Endothelial cell (in vitro differentiated cells): ENCODE results near the gene RAC2. TPM values are rescaled to one million over a fixed set of nuclear protein-coding genes. Genes with fewer than 3 reads are reported as not detected.
"Not testable (repeated sequence)": the region's sequence is repeated elsewhere in the genome, so short reads cannot be mapped to it uniquely, and the experiment has no call there.

Source experiments
- DNase-seq: peaks from one replicate; pipeline ENCODE4 v3.0.0; 2021; ENCODE audit warnings: low spot score
- H3K27ac Mint-ChIP-seq: one replicate; pipeline ENCODE4 v1.8.0; 2021; ENCODE audit warnings: mixed read lengths, inconsistent platforms; ENCODE audit not compliant: unreplicated experiment
- H3K27me3 Mint-ChIP-seq: one replicate; pipeline ENCODE4 v1.8.0; 2021; ENCODE audit warnings: mild to moderate bottlenecking, moderate library complexity, mixed read lengths, inconsistent platforms; ENCODE audit not compliant: unreplicated experiment
- H3K36me3 Mint-ChIP-seq: one replicate; pipeline ENCODE4 v1.8.0; 2021; ENCODE audit warnings: mild to moderate bottlenecking, low read depth, mixed read lengths, inconsistent platforms; ENCODE audit not compliant: unreplicated experiment
- H3K4me1 Mint-ChIP-seq: one replicate; pipeline ENCODE4 v1.8.0; 2021; ENCODE audit warnings: mild to moderate bottlenecking, mixed read lengths, inconsistent platforms; ENCODE audit not compliant: unreplicated experiment
- H3K4me3 Mint-ChIP-seq: one replicate; pipeline ENCODE4 v1.8.0; 2021; ENCODE audit warnings: mild to moderate bottlenecking, mixed read lengths, inconsistent platforms; ENCODE audit not compliant: unreplicated experiment
- H3K9me3 Mint-ChIP-seq: one replicate; pipeline ENCODE4 v1.8.0; 2021; ENCODE audit warnings: mixed read lengths, inconsistent platforms; ENCODE audit not compliant: unreplicated experiment
- total RNA-seq: library from RNA; stranded (reverse); fragmentation: NEBNext Ultra II Directional; extraction: Animal tissue kit (Norgen Biotek cat#: 25700); gene quantifications from one replicate; pipeline ENCODE4 v1.2.1, GENCODE V29; 2021; ENCODE audit not compliant: unreplicated experiment
- TF ChIP-seq, protein P1 (sequence below): fragments of 200-600 bp; sonication (generic); IDR thresholded peaks from one replicate; pipeline ENCODE4 v1.5.0; 2021; ENCODE audit warnings: antibody characterized with exemption; ENCODE audit not compliant: unreplicated experiment

RAC2 gene
- total RNA-seq, 1 donor from 2014 or later = 16.6 TPM

DNA sequence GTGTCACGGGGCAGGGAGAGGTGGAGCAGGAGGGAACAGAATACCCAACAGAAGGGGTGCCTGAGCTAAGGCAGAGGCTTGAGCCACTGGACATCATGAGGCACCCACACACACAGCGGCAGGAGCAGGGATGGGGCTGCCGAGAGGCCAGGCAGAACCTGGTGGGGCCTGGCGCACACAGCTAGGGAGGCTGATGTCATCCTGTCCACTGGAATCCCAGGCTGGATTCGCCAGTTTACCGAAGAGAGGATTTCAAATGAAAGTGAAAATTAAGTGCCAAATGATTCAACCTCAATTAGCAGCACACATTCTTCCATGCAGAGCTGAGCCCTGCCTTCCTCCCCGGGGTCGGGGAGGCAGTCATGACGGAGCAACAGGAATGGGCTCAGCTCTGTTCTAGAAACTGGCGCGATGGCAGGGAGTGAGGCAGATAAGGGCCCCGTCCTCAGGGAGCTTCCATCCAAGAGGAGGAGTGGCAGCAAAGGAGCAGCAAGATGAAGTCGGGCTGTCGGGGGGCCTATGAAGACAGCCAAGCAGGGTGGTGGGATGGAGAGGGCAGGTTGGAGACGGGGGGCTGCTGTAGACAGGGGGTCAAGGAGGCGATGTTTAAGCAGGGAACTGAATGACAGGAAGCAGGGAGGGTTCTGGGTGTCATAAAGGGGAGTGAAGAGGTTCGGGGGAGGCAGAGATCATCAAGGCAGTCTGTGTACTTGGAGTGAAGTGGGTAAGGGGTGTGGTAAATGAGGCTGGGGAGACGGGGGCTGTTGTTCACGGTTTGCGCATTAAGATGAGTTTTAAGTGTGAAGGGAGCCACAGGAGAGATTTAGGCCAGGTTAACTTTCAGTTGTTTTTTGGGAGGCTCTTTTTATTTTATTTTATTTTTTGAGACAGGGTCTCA lies 6.4 kb downstream of the RAC2 start:
- H3K4me1 Mint-ChIP-seq = peaks cover 25% of the 10 kb centered on the region
- H3K27me3 Mint-ChIP-seq = peaks cover 13% of the 10 kb centered on the region
- H3K4me3 Mint-ChIP-seq = no peak overlapping the region
- DNase-seq = no peak
- H3K36me3 Mint-ChIP-seq = no peaks in the 10 kb centered on the region
- H3K9me3 Mint-ChIP-seq = no peaks in the 10 kb centered on the region
- TF ChIP-seq, protein P1, sequence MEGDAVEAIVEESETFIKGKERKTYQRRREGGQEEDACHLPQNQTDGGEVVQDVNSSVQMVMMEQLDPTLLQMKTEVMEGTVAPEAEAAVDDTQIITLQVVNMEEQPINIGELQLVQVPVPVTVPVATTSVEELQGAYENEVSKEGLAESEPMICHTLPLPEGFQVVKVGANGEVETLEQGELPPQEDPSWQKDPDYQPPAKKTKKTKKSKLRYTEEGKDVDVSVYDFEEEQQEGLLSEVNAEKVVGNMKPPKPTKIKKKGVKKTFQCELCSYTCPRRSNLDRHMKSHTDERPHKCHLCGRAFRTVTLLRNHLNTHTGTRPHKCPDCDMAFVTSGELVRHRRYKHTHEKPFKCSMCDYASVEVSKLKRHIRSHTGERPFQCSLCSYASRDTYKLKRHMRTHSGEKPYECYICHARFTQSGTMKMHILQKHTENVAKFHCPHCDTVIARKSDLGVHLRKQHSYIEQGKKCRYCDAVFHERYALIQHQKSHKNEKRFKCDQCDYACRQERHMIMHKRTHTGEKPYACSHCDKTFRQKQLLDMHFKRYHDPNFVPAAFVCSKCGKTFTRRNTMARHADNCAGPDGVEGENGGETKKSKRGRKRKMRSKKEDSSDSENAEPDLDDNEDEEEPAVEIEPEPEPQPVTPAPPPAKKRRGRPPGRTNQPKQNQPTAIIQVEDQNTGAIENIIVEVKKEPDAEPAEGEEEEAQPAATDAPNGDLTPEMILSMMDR = no peak
- H3K27ac Mint-ChIP-seq = no peak overlapping the region

DNA sequence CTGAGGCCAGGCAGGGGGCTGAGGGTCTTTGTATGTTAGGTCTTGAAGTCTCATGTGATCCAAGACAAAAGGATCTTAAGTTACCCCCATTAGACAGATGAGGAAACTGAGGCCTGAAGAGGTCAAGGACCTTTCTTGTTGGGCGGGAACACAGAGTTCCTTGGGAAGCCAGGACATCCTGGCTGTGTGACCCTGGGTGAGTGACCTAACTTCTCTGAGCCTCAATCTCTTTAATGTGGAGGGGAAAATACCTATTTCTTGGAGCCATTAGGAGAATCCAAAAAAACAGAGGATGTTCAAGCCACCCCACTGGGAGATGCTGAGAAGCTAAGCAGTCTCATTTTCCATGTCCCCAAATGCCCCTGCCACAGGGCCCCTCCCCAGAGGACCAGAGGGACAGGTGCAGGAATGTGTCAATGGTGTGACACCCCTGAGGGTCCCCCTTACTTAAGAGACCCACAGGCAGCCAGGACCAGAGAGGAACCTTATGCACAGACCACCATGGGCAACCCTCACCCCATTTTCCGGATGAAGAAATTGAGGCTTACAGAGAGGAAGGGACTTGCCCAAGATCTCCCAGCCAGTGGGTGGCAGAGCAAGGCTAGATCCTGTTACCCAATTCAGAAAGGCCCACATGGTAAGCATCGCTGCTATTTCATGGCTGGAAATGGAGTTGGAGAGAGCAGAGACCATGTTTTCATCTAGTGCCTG lies 8.0 kb downstream of the RAC2 start:
- Mint-ChIP-seq H3K9me3 (no peaks in the 10 kb centered on the region), H3K27me3 (peaks cover 11% of the 10 kb centered on the region), H3K36me3 (no peaks in the 10 kb centered on the region), H3K4me3 (no peak overlapping the region), H3K4me1 (peaks cover 20% of the 10 kb centered on the region), H3K27ac (peak overlapping the region; percentile 36)
- TF ChIP-seq, protein P1 = no peak
- no peak for DNase-seq

DNA sequence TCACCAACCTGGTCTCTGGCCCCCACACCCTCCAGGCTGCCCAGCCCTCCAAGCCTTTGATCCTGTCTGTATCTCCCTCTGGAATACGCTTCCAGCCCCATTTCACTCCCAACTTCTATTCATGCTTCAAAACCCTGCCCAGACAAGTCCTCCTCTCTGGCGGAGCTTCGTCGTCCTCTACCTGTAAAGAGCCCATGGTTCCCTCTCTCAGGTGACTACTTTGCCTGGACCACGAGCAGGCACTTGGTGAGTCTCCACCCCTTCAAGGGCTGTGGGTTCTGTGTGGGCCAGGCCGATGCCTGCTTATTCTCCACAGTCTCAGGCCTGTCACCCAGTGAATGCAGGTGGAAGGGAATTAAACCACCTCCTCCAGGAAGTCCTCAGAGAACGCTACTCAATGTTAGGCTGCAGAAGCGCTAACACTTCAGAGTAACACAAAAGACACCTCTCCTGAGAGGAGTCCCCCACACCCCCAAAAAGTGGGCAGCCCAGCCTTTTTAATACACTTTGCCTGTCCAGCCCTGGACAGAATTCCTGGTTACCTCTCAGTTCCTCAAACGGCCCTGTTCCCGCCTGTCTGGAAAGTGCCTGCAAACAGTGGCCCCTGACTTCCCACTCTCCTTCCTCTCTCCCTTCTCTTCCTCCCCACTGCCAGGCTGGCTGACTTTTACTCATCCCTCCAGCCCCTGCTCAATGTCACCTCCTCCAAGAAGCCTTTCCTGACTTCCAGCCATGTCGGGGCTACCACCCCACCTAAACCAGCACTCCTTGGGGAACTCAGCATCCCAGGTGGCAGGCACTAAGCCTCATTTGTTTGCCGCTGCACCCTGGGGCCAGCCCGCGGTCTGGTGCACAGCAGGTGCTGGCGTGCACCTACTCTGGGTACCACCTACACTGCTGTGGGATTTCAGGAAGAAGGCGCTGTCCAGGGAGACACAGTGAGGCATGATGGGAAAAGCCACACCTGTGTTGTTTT lies 9.0 kb downstream of the RAC2 start:
- Mint-ChIP-seq H3K36me3 (no peaks in the 10 kb centered on the region), H3K27me3 (peaks cover 11% of the 10 kb centered on the region), H3K9me3 (no peaks in the 10 kb centered on the region), H3K27ac (no peak overlapping the region), H3K4me1 (peaks cover 20% of the 10 kb centered on the region), H3K4me3 (no peak overlapping the region)
- no peak for DNase-seq
- TF ChIP-seq, protein P1 = no peak

DNA sequence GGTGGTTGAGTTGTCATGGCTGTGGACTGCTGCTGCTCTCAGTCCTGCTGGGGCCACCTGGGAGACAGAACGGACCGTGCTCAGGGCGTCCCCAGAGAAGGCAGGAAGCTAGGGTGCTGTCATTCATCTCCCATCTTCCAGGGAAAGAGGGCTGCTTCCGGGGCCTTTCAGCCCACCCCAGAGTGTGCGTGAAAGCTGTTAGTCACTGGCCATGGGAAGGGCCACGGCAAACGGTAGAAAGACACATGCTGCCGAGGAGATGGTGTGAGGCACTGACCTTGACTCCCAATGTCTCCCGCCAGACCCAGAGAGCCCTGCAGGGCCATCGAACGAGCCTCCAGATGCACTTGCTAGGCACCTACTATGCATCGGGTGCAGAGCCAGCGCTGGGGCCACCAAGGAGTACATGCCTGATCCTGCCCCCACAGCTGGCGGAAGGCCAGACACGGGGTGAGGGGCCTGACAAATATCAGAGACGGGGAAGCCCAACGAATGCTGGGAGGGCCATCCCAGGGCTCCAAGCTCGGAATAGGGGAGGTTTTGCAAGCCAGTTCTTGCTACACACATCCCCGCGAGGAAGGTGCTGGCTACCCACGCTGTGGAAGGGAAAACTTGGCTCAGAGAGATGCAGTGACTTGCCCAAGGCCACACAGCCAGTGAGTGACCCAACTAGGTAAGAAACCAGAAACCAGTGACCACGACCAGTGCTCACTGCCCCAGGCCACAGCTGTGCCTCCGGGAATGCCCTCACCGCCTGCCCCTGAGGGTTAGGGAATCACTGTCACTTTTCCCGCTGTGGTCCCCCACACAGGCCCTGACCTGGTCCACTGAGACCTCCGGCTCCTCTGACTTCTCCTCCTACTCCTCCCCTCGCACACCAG lies 10.1 kb downstream of the RAC2 start:
- TF ChIP-seq, protein P1 = no peak
- H3K36me3 Mint-ChIP-seq = no peaks in the 10 kb centered on the region
- H3K9me3 Mint-ChIP-seq = no peaks in the 10 kb centered on the region
- H3K27ac Mint-ChIP-seq = no peak overlapping the region
- peaks cover 20% of the 10 kb centered on the region for H3K4me1 Mint-ChIP-seq
- no peak overlapping the region for H3K4me3 Mint-ChIP-seq
- DNase-seq = no peak
- H3K27me3 Mint-ChIP-seq = peaks cover 11% of the 10 kb centered on the region

DNA sequence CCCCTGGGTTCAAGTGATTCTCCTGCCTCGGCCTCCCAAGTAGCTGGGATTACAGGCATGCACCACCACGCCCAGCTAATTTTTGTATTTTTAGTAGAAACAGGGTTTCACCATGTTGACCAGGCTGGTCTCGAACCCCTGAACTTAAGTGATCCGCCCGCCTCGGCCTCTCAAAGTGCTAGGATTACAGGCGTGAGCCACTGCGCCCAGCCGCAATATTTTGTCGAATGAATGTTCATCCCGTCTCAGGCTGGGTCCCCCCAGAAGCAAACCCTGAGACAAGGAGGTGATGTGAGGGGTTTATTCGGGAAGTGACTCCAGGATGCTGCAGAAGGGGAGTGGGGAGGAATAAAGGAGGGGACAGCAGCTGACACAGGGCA lies 10.7 kb downstream of the RAC2 start:
- Mint-ChIP-seq H3K27me3 (peaks cover 11% of the 10 kb centered on the region), H3K4me1 (peaks cover 20% of the 10 kb centered on the region)
- H3K4me3 Mint-ChIP-seq, DNase-seq, H3K9me3 Mint-ChIP-seq, H3K36me3 Mint-ChIP-seq, H3K27ac Mint-ChIP-seq: not testable (repeated sequence)
